CD4-positive, alpha-beta T cell treated with Interleukin-12 subunit alpha and Interleukin-12 subunit beta, for 1 hour (primary cell): ENCODE data around the gene CD46.
A peak's percentile ranks its signal among the peaks of the same experiment; 100 is the strongest.
"Not testable (repeated sequence)": the region's sequence is repeated elsewhere in the genome, so short reads cannot be mapped to it uniquely, and the experiment has no call there.

ENCODE experiments used
- DNase-seq: peaks from one replicate; pipeline ENCODE4 v3.0.0-alpha.2; 2020

The CD46 gene

GRCh38 chr1:207751790-207752455 lies at the start of gene CD46:
Gene CD46 (plus strand): TSS chr1:207752054. CDS start chr1:207752213, 159 bp downstream.
- DNase-seq: peak; percentile 94

GRCh38 chr1:207702317-207702716 lies 49.5 kb upstream of the CD46 start:
- no peak for DNase-seq

GRCh38 chr1:207703712-207704111 lies 48.1 kb upstream of the CD46 start:
- DNase-seq: no peak

- not testable (repeated sequence) for DNase-seq
Observed at GRCh38 chr1:207708004-207708403, 43.9 kb upstream of the CD46 start.

- DNase-seq: no peak
Observed at GRCh38 chr1:207711285-207711684, 40.6 kb upstream of the CD46 start.

- not testable (repeated sequence) for DNase-seq
Observed at GRCh38 chr1:207712701-207713100, 39.2 kb upstream of the CD46 start.

- peak; percentile 5 for DNase-seq
Observed at GRCh38 chr1:207713529-207713928, 38.3 kb upstream of the CD46 start.

GRCh38 chr1:207719234-207719633 lies 32.6 kb upstream of the CD46 start:
- DNase-seq: no peak

- DNase-seq: not testable (repeated sequence)
Observed at GRCh38 chr1:207728200-207728858, 23.5 kb upstream of the CD46 start.

GRCh38 chr1:207737503-207738157 lies 14.2 kb upstream of the CD46 start:
- not testable (repeated sequence) for DNase-seq

- peak; percentile 27 for DNase-seq
Observed at GRCh38 chr1:207738158-207738659, 13.6 kb upstream of the CD46 start.

GRCh38 chr1:207740207-207740606 lies 11.6 kb upstream of the CD46 start:
- no peak for DNase-seq

- no peak for DNase-seq
Observed at GRCh38 chr1:207742850-207743555, 8.9 kb upstream of the CD46 start.

GRCh38 chr1:207744000-207744534 lies 7.8 kb upstream of the CD46 start:
- no peak for DNase-seq

- DNase-seq: no peak
Observed at GRCh38 chr1:207745285-207745684, 6.6 kb upstream of the CD46 start.

- no peak for DNase-seq
Observed at GRCh38 chr1:207745839-207746767, 5.8 kb upstream of the CD46 start.

- DNase-seq: no peak
Observed at GRCh38 chr1:207747627-207748492, 4.0 kb upstream of the CD46 start.

GRCh38 chr1:207748737-207749528 lies 2.9 kb upstream of the CD46 start:
- DNase-seq: peak; percentile 21

GRCh38 chr1:207750631-207751305 lies 1.1 kb upstream of the CD46 start:
- no peak for DNase-seq
